SK-N-MC (cell line): ENCODE measurements around the gene CPB1.

Experiments
- EZH2 ChIP-seq: fragments of 200-600 bp; sonication (generic); IDR thresholded peaks from one replicate; pipeline ENCODE4 v1.6.1; 2017; ENCODE audit warnings: antibody characterized with exemption
- POLR2AphosphoS5 ChIP-seq: IDR thresholded peaks from 2 replicates; pipeline ENCODE4 v1.6.1; 2012; ENCODE audit warnings: mild to moderate bottlenecking, low read depth, low read length, borderline replicate concordance

DNA sequence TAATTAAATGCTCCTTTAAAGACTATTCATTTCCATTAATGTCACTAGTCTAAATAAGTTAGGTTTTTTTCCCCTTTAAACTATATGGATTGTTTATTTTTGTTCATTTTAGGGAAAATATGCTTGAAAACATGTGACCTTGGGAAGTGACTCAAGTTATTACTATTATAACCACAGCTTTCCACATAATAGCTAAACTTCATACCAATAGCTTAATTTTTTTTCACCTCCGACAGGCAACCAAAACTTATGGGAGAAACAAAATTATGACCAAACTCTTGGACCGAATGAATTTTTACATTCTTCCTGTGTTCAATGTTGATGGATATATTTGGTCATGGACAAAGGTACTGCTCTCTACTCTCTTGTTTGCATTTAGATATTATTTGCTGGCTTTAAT, 53.7 kb downstream of the CPB1 start:
- no peak for TF ChIP-seq POLR2AphosphoS5
- no peak for TF ChIP-seq EZH2
